ENCODE results near the gene ORAI2. TPM values are rescaled to one million over a fixed set of nuclear protein-coding genes. Genes with fewer than 3 reads are reported as not detected.

The ORAI2 gene
- polyA plus RNA-seq, 1 of the 3 experiments (the other 2 are of a cell fraction), result 85.8 TPM

DNA sequence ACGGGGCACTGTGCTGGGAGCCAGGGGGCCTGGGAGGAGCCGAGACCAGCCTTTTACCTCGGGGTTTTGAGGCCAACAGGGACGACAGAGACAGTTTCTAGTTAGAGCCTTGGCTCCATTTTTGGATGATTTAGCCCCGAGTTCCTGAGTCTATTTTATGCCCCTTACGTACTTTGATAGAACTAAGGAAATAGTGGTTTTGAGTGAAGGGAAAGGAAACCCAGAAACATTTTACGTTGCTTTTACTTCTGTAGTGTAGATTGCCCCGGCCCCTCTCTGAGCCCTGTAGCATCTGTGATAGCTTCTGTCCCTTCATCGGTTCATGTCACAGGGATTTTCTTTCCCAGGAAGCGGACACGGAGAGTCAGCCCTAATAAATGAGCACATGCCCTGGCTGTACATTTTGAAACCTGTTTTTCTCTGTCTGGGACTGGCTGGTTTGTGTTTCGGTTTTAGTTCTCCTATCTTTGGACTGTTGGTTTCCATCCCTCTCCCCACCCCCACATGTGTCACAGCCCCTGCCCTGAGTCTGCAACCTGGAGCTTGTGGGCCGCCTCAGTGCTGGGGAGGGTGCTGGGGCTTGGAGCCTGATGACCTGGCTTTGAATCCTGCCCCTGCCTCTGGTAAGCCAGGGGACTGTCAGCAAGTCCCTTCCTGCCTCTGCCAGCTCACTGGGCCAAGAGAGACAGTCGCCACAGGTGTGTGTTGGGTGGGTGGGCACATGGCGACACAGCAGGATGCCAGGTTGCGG is 6.9 kb upstream of the ORAI2 start:
- Histone ChIP-seq H3K36me3 (replicated peaks in 1 of 2; ENCODE audit: control insufficient read depth in 1 of 2, insufficient read depth in 2 of 2, low read length in 1 of 2) (peaks cover 26 to 27% of the 10 kb centered on the region in 2 experiments), H3K9ac (no peak overlapping the region), H3K4me1 (ENCODE audit: control insufficient read depth in 1 of 2, insufficient read depth in 2 of 2, low read depth in 1 of 2, low read length in 1 of 2) (no peaks in the 10 kb centered on the region), H3K9me2 (no peaks in the 10 kb centered on the region), H3K27ac (ENCODE audit: low read depth in 2 of 2, low read length in 1 of 2) (no peak overlapping the region), H4K20me1 (ENCODE audit: insufficient read depth) (no peaks in the 10 kb centered on the region), H3K79me2 (ENCODE audit: insufficient read depth) (no peaks in the 10 kb centered on the region), H3F3A (replicated peaks; ENCODE audit: insufficient read depth) (peaks cover 6% of the 10 kb centered on the region), H3K9me3 (no peaks in the 10 kb centered on the region), H3K4me2 (no peak overlapping the region), H3K4me3 (ENCODE audit: low read depth in 2 of 2, low read length in 1 of 2) (no peak overlapping the region), H3K27me3 (ENCODE audit: insufficient read depth) (no peaks in the 10 kb centered on the region), H2AFZ (ENCODE audit: low read depth) (no peak overlapping the region)
- DNase-seq, result no peak
- TF ChIP-seq, protein P1, sequence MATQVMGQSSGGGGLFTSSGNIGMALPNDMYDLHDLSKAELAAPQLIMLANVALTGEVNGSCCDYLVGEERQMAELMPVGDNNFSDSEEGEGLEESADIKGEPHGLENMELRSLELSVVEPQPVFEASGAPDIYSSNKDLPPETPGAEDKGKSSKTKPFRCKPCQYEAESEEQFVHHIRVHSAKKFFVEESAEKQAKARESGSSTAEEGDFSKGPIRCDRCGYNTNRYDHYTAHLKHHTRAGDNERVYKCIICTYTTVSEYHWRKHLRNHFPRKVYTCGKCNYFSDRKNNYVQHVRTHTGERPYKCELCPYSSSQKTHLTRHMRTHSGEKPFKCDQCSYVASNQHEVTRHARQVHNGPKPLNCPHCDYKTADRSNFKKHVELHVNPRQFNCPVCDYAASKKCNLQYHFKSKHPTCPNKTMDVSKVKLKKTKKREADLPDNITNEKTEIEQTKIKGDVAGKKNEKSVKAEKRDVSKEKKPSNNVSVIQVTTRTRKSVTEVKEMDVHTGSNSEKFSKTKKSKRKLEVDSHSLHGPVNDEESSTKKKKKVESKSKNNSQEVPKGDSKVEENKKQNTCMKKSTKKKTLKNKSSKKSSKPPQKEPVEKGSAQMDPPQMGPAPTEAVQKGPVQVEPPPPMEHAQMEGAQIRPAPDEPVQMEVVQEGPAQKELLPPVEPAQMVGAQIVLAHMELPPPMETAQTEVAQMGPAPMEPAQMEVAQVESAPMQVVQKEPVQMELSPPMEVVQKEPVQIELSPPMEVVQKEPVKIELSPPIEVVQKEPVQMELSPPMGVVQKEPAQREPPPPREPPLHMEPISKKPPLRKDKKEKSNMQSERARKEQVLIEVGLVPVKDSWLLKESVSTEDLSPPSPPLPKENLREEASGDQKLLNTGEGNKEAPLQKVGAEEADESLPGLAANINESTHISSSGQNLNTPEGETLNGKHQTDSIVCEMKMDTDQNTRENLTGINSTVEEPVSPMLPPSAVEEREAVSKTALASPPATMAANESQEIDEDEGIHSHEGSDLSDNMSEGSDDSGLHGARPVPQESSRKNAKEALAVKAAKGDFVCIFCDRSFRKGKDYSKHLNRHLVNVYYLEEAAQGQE (IDR thresholded peaks at IDR 0.05; ENCODE audit: low read depth, low read length), result no peak
- TF ChIP-seq, protein P2, sequence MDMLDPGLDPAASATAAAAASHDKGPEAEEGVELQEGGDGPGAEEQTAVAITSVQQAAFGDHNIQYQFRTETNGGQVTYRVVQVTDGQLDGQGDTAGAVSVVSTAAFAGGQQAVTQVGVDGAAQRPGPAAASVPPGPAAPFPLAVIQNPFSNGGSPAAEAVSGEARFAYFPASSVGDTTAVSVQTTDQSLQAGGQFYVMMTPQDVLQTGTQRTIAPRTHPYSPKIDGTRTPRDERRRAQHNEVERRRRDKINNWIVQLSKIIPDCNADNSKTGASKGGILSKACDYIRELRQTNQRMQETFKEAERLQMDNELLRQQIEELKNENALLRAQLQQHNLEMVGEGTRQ (IDR thresholded peaks at IDR 0.05; ENCODE audit: borderline replicate concordance, low read depth, low read length), result no peak
- TF ChIP-seq, protein P3, sequence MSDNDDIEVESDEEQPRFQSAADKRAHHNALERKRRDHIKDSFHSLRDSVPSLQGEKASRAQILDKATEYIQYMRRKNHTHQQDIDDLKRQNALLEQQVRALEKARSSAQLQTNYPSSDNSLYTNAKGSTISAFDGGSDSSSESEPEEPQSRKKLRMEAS (IDR thresholded peaks at IDR 0.05; ENCODE audit: low read depth), result no peak
- TF ChIP-seq JUND (IDR thresholded peaks at IDR 0.05) (no peak), RAD21 (IDR thresholded peaks at IDR 0.05; ENCODE audit: low read length) (no peak), TCF12 (IDR thresholded peaks at IDR 0.05) (no peak), CHD2 (IDR thresholded peaks at IDR 0.05; ENCODE audit: low read length, partially characterized antibody) (no peak), GATA2 (CRISPR knock-in tag; IDR thresholded peaks at IDR 0.05) (no peak)
- WGBS (ENCODE audit: low lambda C conversion rate), result 95% methylated on average over 14 of the region's 16 CpGs
- ChIA-PET POLR2A (no interaction called here), CTCF (interaction anchor here (1.1 to 1.4 kb wide), 4 partner anchors 14 to 35 kb away, joined by 3 to 4 read pairs (median 4); no protein-coding TSS in a partner anchor)

DNA sequence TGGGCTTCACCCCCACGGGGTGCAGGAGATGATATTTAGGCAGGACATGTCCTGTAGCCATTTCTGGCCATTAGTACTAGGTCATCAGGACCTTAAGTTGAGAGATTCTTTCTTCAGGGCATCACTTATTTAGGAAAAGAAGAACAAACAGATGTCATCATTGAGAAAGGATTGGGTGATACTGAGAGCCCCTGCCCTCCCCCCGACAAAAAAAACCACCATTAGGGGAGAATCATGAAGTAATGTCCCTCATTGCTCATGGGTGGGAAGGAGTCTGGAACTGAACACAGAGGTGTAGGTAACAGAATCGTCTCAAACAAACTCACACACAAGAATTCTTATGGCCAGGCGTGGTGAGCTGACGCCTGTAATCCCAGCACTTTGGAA is 6.4 kb upstream of the ORAI2 start:
- Histone ChIP-seq H2AFZ (ENCODE audit: low read depth) (no peak overlapping the region), H3K27ac (ENCODE audit: low read depth in 2 of 2, low read length in 1 of 2) (no peak overlapping the region), H3K36me3 (replicated peaks in 1 of 2; ENCODE audit: control insufficient read depth in 1 of 2, insufficient read depth in 2 of 2, low read length in 1 of 2) (peaks cover 22 to 25% of the 10 kb centered on the region in 2 experiments), H3K4me2 (no peak overlapping the region), H3K9ac (no peak overlapping the region), H3K4me1 (ENCODE audit: control insufficient read depth in 1 of 2, insufficient read depth in 2 of 2, low read depth in 1 of 2, low read length in 1 of 2) (no peaks in the 10 kb centered on the region; a peak in 1 of 4 replicates), H4K20me1 (ENCODE audit: insufficient read depth) (no peaks in the 10 kb centered on the region), H3F3A (replicated peaks; ENCODE audit: insufficient read depth) (peaks cover 12% of the 10 kb centered on the region), H3K9me2 (no peaks in the 10 kb centered on the region), H3K79me2 (ENCODE audit: insufficient read depth) (no peaks in the 10 kb centered on the region), H3K9me3 (no peaks in the 10 kb centered on the region), H3K27me3 (ENCODE audit: insufficient read depth) (no peaks in the 10 kb centered on the region), H3K4me3 (ENCODE audit: low read depth in 2 of 2, low read length in 1 of 2) (no peak overlapping the region)
- CTCF ChIA-PET, result interaction anchor here (1.1 to 1.4 kb wide), 3 partner anchors 14 to 36 kb away, joined by 3 to 4 read pairs (median 4); no protein-coding TSS in a partner anchor
- TF ChIP-seq, protein P4, sequence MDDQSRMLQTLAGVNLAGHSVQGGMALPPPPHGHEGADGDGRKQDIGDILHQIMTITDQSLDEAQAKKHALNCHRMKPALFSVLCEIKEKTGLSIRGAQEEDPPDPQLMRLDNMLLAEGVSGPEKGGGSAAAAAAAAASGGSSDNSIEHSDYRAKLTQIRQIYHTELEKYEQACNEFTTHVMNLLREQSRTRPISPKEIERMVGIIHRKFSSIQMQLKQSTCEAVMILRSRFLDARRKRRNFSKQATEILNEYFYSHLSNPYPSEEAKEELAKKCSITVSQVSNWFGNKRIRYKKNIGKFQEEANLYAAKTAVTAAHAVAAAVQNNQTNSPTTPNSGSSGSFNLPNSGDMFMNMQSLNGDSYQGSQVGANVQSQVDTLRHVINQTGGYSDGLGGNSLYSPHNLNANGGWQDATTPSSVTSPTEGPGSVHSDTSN (IDR thresholded peaks at IDR 0.05), result no peak
- TF ChIP-seq, protein P2 (IDR thresholded peaks at IDR 0.05; ENCODE audit: borderline replicate concordance, low read depth, low read length), result no peak
- no peak for TF ChIP-seq TCF12 (IDR thresholded peaks at IDR 0.05)
- no peak for TF ChIP-seq POLR2AphosphoS5 (IDR thresholded peaks at IDR 0.05; ENCODE audit: low read depth, low read length)
- TF ChIP-seq, protein P5, sequence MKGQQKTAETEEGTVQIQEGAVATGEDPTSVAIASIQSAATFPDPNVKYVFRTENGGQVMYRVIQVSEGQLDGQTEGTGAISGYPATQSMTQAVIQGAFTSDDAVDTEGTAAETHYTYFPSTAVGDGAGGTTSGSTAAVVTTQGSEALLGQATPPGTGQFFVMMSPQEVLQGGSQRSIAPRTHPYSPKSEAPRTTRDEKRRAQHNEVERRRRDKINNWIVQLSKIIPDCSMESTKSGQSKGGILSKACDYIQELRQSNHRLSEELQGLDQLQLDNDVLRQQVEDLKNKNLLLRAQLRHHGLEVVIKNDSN (IDR thresholded peaks at IDR 0.05; ENCODE audit: borderline replicate concordance, low read depth), result no peak
- TF ChIP-seq EP300 (IDR thresholded peaks at IDR 0.05; ENCODE audit: borderline replicate concordance in 1 of 2, low read depth in 1 of 2, low read length in 1 of 2), result no peak
- no peak for TF ChIP-seq RCOR1 (IDR thresholded peaks at IDR 0.05; ENCODE audit: low read length)
- no peak for TF ChIP-seq JUND (IDR thresholded peaks at IDR 0.05)
- TF ChIP-seq, protein P6, sequence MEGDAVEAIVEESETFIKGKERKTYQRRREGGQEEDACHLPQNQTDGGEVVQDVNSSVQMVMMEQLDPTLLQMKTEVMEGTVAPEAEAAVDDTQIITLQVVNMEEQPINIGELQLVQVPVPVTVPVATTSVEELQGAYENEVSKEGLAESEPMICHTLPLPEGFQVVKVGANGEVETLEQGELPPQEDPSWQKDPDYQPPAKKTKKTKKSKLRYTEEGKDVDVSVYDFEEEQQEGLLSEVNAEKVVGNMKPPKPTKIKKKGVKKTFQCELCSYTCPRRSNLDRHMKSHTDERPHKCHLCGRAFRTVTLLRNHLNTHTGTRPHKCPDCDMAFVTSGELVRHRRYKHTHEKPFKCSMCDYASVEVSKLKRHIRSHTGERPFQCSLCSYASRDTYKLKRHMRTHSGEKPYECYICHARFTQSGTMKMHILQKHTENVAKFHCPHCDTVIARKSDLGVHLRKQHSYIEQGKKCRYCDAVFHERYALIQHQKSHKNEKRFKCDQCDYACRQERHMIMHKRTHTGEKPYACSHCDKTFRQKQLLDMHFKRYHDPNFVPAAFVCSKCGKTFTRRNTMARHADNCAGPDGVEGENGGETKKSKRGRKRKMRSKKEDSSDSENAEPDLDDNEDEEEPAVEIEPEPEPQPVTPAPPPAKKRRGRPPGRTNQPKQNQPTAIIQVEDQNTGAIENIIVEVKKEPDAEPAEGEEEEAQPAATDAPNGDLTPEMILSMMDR (IDR thresholded peaks at IDR 0.05), result no peak
- TF ChIP-seq, protein P3 (IDR thresholded peaks at IDR 0.05; ENCODE audit: low read depth), result no peak
- DNase-seq, result no peak
- 99% methylated on average over 5 of the region's 5 CpGs for WGBS (ENCODE audit: low lambda C conversion rate)
- POLR2A ChIA-PET, result no interaction called here

Measured in SK-N-SH (cell line).